Ascending aorta (tissue), 2 donors: ENCODE results near the gene NEUROD4. TPM values are rescaled to one million over a fixed set of nuclear protein-coding genes. Genes with fewer than 3 reads are reported as not detected.
"Not testable (repeated sequence)": the region's sequence is repeated elsewhere in the genome, so short reads cannot be mapped to it uniquely, and the experiment has no call there.

Experiments
- DNase-seq, 2 donors: peaks; one replicate each; pipeline ENCODE4 v3.0.0-alpha.2; 2019; ENCODE audit warnings: low spot score in 2 of 2
- H3K27ac ChIP-seq, 2 donors: fragments of 200-600 bp; sonication (generic); one replicate each; pipeline ENCODE4 v1.5.1; 2016 to 2017; ENCODE audit warnings: mild to moderate bottlenecking in 1 of 2
- H3K27me3 ChIP-seq: fragments of 200-600 bp; sonication (generic); one replicate; pipeline ENCODE4 v1.5.1; 2017
- H3K36me3 ChIP-seq, 2 donors: fragments of 200-600 bp; sonication (generic); one replicate each; pipeline ENCODE4 v1.5.1; 2016
- H3K4me1 ChIP-seq, 2 donors: fragments of 200-600 bp; sonication (generic); one replicate each; pipeline ENCODE4 v1.5.1; 2016 to 2017; ENCODE audit warnings: mild to moderate bottlenecking in 1 of 2
- H3K4me3 ChIP-seq, 2 donors: fragments of 200-600 bp; sonication (generic); one replicate each; pipeline ENCODE4 v1.5.1; 2016 to 2017; ENCODE audit warnings: mild to moderate bottlenecking in 1 of 2
- H3K9me3 ChIP-seq, 2 donors: fragments of 200-600 bp; sonication (generic); one replicate each; pipeline ENCODE4 v1.5.1; 2016
- intact Hi-C: fragments of 100-400 bp; cut with DNase I; formaldehyde crosslinking; loops from one replicate; pipeline ENCODE4 v1.15.1; 2023
- total RNA-seq: library from RNA; depleted of rRNA; stranded (reverse); fragments of >200 nt; gene quantifications from one replicate; pipeline ENCODE4 v1.1.0, GENCODE V29; 2016
- TF ChIP-seq, protein P1 (sequence below), 3 experiments: fragments of 200-600 bp in 2 of 3; fragments of 450-650 bp in 1 of 3; sonication (generic) in 2 of 3; IDR thresholded peaks; one replicate each; pipeline ENCODE4 v1.5.1; 2016 to 2019; ENCODE audit warnings: antibody characterized with exemption in 3 of 3, mild to moderate bottlenecking in 1 of 3, moderate library complexity in 1 of 3

NEUROD4 gene
- total RNA-seq, 1 donor from 2014 or later = not detected

DNA sequence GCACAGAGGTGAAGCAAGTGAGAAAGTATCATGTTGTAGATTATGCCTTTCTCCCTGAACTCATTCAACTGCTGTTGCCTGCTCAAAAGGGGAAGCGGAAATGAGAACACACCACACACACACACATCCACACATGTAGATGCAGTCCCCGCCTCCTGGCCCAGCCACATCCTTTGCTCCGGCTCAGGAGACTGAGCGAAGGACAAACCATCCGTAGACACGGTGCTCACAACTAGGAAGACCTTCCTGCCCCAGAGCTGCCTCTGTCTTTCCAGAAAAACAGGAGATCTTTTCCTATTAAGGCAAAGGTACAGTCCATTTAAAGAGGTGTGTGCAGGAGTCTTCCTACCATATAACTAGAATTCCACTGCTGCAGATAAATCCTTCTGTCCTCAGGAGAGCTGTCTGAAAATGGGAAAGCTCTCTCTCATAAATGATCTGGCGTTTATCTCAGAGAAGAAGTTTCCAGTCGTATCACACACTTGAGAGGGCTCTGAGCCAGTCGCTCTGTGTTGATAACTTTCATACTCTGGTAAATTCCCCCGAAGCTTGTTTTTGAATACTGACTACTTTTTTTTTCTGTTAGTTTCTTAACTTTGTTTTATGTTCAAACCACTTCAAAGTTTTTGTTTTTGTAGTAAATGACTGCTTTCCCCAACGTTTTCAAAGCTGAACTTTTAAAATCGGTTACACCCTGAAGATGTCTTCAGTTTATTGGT lies 35.0 kb upstream of the NEUROD4 start, which contains the start of gene TESPA1:
TSS of gene TESPA1 (minus strand) at position 105 of the 719 bp plus-strand sequence. CDS start 10,200 bp downstream, outside the sequence.
- Histone ChIP-seq H3K4me1 (no peaks in the 10 kb centered on the region), H3K27ac (no peak within 1 kb of the TSS), H3K4me3 (no peak within 1 kb of the TSS), H3K27me3 (no peaks in the 10 kb centered on the region), H3K36me3 (no peaks in the 10 kb centered on the region), H3K9me3 (no peaks in the 10 kb centered on the region)
- peak; percentile 22 to 72 for DNase-seq
- intact Hi-C loops = no loop called here
- TF ChIP-seq, protein P1, sequence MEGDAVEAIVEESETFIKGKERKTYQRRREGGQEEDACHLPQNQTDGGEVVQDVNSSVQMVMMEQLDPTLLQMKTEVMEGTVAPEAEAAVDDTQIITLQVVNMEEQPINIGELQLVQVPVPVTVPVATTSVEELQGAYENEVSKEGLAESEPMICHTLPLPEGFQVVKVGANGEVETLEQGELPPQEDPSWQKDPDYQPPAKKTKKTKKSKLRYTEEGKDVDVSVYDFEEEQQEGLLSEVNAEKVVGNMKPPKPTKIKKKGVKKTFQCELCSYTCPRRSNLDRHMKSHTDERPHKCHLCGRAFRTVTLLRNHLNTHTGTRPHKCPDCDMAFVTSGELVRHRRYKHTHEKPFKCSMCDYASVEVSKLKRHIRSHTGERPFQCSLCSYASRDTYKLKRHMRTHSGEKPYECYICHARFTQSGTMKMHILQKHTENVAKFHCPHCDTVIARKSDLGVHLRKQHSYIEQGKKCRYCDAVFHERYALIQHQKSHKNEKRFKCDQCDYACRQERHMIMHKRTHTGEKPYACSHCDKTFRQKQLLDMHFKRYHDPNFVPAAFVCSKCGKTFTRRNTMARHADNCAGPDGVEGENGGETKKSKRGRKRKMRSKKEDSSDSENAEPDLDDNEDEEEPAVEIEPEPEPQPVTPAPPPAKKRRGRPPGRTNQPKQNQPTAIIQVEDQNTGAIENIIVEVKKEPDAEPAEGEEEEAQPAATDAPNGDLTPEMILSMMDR (IDR thresholded peaks at IDR 0.05) = no peak

DNA sequence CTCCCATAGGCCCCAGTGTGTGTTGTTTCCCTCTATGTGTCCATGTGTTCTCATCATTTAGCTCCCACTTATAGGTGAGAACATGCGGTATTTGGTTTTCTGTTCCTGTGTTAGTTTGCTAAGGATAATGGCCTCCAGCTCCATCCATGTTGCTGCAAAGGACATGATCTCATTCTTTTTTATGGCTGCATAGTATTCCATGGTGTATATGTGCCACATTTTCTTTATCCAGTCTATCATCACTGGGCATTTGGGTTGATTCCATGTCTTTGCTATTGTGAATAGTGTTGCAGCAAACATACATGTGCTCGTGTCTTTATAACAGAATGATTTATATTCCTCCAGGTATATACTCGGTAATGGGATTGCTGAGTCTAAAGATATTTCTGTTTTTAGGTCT lies 33.0 kb upstream of the NEUROD4 start:
- H3K27ac ChIP-seq, DNase-seq, H3K4me3 ChIP-seq, H3K9me3 ChIP-seq, H3K4me1 ChIP-seq, H3K27me3 ChIP-seq, H3K36me3 ChIP-seq, intact Hi-C loops: not testable (repeated sequence)

DNA sequence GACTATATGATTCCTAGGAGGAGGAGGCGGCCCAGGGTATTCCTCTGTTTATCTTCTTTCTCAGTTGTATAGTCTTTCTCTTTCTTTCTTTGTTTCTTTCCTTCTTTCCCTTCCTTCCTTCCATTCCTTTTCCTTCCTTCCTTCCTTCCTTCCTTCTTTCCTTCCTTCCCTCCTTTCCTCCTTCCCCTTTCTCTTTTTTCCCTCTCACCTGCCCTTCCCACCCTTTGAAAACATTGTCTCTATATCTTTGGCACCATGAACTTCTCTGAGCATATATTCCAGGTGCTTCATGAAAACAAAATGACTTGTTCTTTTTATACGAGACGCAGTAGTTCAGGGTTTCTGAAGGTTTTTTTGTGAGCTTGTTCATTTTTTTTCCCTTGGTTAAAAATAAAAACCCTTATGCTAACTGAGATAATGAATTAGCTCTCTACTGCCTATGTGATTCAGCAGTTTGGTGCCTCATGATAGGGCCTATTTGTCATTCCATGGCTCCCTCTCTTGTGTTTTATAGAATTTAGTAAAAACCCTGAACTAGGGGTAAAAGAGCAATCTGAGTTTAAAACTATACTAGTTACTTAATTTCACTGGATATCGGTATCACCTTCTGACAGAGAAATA lies 32.1 kb upstream of the NEUROD4 start:
- no peak overlapping the region for H3K27ac ChIP-seq
- H3K36me3 ChIP-seq = no peaks in the 10 kb centered on the region
- no peaks in the 10 kb centered on the region for H3K4me1 ChIP-seq
- DNase-seq = no peak
- H3K4me3 ChIP-seq = no peak overlapping the region
- H3K27me3 ChIP-seq = no peaks in the 10 kb centered on the region
- no peaks in the 10 kb centered on the region for H3K9me3 ChIP-seq
- TF ChIP-seq, protein P1 (IDR thresholded peaks at IDR 0.05) = no peak
- intact Hi-C loops = no loop called here

DNA sequence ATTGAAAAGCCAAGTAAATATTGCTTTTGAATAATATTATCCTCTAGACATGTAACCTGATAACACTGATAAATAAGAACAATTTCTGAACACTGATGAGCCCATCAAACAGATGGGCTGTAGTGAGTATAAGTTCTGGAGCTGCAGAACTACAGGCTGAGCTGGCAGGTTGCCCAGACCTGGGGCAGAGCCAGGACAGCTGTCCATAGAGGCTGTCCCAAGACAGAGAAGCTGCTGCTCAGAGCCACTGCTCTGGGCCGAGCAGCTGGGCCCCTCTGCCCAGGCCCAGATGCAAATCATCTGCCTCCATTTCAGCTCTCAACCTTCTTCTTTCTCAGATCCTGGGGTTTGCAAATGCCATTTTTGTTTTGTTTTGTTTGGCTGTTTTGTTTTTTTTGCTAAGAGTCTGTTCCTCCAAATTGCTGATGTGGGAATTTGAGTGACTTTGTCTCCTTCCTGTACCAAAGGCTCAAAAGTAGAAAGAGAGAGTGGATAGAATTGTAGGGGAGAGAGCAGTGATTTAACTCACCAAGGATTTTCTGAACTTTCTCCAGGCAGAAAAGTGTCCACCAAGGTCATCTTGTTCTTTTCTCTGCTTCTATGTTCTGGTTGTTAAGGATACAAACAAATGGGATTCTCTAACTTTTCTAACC lies 31.2 kb upstream of the NEUROD4 start:
- Histone ChIP-seq H3K27me3 (no peaks in the 10 kb centered on the region), H3K27ac (no peak overlapping the region), H3K4me1 (no peaks in the 10 kb centered on the region), H3K4me3 (no peak overlapping the region), H3K36me3 (no peaks in the 10 kb centered on the region), H3K9me3 (no peaks in the 10 kb centered on the region)
- intact Hi-C loops = no loop called here
- DNase-seq = peak in 1 of 2 donors; percentile 11
- TF ChIP-seq, protein P1 (IDR thresholded peaks at IDR 0.05) = no peak

DNA sequence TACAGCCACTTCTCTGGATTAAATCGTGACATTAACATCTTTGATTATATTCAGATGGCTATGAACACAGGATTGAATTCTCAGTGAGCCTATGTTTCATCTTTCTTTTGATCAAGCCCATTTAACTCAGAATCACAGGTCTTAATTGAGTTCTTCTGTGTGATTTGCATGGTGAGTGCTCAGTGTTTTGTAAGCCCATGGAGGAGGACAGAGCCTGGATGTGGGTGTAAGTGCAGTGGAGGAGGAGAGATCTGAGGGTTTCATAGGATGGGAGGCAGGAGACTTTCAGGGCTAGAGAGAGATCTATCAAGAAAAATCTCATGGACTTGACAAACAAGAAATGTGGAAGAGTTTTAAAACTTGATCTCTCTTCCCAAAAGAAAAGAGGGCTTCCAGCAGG lies 29.9 kb upstream of the NEUROD4 start:
- TF ChIP-seq, protein P1 (IDR thresholded peaks at IDR 0.05) = no peak
- H3K9me3 ChIP-seq = no peaks in the 10 kb centered on the region
- no peak overlapping the region for H3K27ac ChIP-seq
- intact Hi-C loops = loop anchor here (5.0 kb wide), 1 partner anchor 627 kb away; no protein-coding TSS in a partner anchor
- H3K27me3 ChIP-seq = no peaks in the 10 kb centered on the region
- H3K4me3 ChIP-seq = no peak overlapping the region
- no peaks in the 10 kb centered on the region for H3K4me1 ChIP-seq
- DNase-seq = no peak
- H3K36me3 ChIP-seq = no peaks in the 10 kb centered on the region
